Measurements from ENCODE around the gene ATP2C2. TPM values are rescaled to one million over a fixed set of nuclear protein-coding genes. Genes with fewer than 3 reads are reported as not detected.

Gene ATP2C2
- total and polyA plus RNA-seq, 11 donors = 0.17 TPM; not detected in 10

DNA sequence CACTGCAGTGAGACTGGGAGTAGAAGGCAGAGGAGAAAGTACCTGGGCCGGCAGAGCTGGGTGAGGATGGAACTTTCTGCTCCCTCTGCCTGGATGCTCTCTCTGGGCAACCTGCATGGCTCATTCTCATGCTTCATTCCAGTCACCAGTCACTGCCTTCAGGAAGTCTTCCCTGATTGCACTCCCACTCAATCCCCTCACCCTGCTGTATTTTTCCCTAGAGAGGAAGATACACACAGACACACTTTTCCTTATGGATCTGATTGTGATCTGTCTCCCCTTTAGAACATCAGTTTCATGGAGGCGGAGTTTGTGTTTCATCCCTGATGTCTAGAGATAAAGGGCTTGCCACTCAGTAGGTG is 91.2 kb downstream of the ATP2C2 start:
- peaks cover 0 to 11% (median 0%) of the 10 kb centered on the region in 12 donors for H3K4me1 ChIP-seq
- peaks cover 0 to 3% (median 0%) of the 10 kb centered on the region in 9 donors for H3K36me3 ChIP-seq
- no peaks in the 10 kb centered on the region for H3K9me3 ChIP-seq
- H3K27ac ChIP-seq = no peak overlapping the region
- H3K27me3 ChIP-seq = no peaks in the 10 kb centered on the region
- intact Hi-C loops (cut with DNase I) = no loop called here
- no peak for TF ChIP-seq POLR2A (IDR thresholded peaks at IDR 0.05)
- TF ChIP-seq, protein P1, sequence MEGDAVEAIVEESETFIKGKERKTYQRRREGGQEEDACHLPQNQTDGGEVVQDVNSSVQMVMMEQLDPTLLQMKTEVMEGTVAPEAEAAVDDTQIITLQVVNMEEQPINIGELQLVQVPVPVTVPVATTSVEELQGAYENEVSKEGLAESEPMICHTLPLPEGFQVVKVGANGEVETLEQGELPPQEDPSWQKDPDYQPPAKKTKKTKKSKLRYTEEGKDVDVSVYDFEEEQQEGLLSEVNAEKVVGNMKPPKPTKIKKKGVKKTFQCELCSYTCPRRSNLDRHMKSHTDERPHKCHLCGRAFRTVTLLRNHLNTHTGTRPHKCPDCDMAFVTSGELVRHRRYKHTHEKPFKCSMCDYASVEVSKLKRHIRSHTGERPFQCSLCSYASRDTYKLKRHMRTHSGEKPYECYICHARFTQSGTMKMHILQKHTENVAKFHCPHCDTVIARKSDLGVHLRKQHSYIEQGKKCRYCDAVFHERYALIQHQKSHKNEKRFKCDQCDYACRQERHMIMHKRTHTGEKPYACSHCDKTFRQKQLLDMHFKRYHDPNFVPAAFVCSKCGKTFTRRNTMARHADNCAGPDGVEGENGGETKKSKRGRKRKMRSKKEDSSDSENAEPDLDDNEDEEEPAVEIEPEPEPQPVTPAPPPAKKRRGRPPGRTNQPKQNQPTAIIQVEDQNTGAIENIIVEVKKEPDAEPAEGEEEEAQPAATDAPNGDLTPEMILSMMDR (IDR thresholded peaks at IDR 0.05) = no peak
- no peak overlapping the region for H3K4me3 ChIP-seq
- WGBS, 4 donors = 89 to 100% (median 95%) methylated on average over 2 of the region's 2 CpGs
- ATAC-seq = no peak
- DNase-seq = no peak

DNA sequence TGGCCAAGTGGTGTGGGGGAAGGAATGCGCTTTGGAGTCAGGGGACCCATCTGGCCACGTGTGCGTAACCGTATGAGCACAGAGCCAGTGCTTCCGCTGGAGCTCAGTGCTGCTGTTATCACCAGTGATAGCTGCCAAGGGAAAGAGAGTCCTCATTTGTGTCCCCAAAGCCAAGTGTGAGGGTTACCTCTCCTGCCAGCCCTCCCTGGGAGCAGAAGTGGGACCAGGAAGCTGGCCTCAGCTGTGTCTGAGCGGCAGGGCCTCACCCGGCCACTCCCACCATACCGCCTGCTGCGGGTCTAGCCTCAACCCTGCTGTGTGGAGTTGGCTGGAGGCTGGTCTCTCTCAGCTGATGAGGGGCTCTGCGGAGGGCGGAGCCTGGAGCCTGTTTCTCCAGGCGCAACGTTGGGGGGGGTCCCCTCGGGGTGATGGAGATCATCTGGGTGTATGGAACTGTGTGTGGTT is 91.6 kb downstream of the ATP2C2 start:
- Histone ChIP-seq H3K4me1 (peaks cover 0 to 11% (median 0%) of the 10 kb centered on the region in 12 donors), H3K4me3 (no peak overlapping the region), H3K27ac (no peak overlapping the region), H3K9me3 (no peaks in the 10 kb centered on the region), H3K27me3 (no peaks in the 10 kb centered on the region), H3K36me3 (peaks cover 0 to 3% (median 0%) of the 10 kb centered on the region in 9 donors)
- WGBS, 4 donors = 53 to 71% (median 65%) methylated on average over 9 to 14 of the region's 14 CpGs
- ATAC-seq (peak; percentile 36 to 60 (median 48)), DNase-seq (no peak)
- TF ChIP-seq, protein P1 (IDR thresholded peaks at IDR 0.05) = no peak
- no peak for TF ChIP-seq POLR2A (IDR thresholded peaks at IDR 0.05)
- intact Hi-C loops (cut with DNase I) = no loop called here

DNA sequence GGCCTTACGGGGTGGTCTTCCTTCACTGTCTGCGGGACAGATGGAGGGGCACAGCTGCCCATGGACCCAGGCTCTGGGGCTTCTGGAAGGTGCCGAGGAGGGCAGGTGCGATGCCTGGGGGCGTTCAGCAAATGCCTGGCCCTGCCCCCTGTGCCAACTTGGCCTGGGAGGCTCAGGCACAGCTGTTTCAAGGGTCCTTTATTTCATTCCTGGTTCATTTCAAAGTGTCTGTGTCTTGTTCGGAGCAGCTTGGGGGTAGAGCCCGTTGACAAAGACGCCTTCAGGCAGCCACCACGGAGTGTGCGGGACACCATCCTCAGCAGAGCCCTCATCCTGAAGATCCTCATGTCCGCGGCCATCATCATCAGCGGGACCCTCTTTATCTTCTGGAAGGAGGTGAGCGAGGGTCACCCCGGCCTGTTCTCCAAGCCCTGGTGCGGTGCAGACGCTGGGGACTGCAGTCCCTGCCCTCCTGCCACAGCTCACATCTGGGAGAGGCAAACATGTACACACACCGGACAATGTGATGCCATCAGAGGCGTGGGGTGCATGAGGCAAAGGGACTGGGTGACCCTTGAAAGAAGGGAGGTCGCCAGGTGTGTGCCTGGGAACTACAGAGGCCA is 92.2 kb downstream of the ATP2C2 start:
- intact Hi-C loops (cut with DNase I) = no loop called here
- Histone ChIP-seq H3K9me3 (no peaks in the 10 kb centered on the region), H3K4me3 (no peak overlapping the region), H3K36me3 (peaks cover 0 to 3% (median 0%) of the 10 kb centered on the region in 9 donors), H3K27me3 (no peaks in the 10 kb centered on the region), H3K4me1 (peaks cover 0 to 11% (median 0%) of the 10 kb centered on the region in 12 donors), H3K27ac (no peak overlapping the region)
- DNase-seq (no peak), ATAC-seq (peak in 1 of 4 donors; percentile 13)
- 80 to 87% (median 85%) methylated on average over 18 to 20 of the region's 20 CpGs for WGBS, 4 donors
- no peak for TF ChIP-seq POLR2A (IDR thresholded peaks at IDR 0.05)
- TF ChIP-seq, protein P1 (IDR thresholded peaks at IDR 0.05) = no peak

DNA sequence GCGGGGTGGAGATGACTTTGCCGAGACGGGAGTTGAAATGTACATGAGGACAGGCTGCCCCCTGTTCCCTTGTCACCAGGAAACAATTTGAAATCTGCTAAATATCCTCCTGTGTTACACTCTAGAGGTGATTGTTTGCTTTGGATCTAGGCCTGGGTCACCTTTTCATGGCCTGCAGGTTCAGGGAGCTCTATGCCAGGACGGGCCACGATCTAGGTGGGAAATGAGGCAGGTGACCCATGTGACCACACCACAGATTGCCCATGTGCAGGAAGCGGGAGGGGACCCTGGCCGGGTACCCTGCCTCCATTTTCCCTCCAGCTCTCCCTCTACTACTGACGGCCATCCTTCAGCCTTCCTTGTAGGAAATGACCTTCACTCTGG is 92.7 kb downstream of the ATP2C2 start:
- no peak for ATAC-seq
- Histone ChIP-seq H3K4me3 (no peak overlapping the region), H3K27ac (no peak overlapping the region), H3K9me3 (no peaks in the 10 kb centered on the region), H3K36me3 (peaks cover 0 to 3% (median 0%) of the 10 kb centered on the region in 9 donors), H3K27me3 (no peaks in the 10 kb centered on the region), H3K4me1 (peaks cover 0 to 11% (median 0%) of the 10 kb centered on the region in 12 donors)
- intact Hi-C loops (cut with DNase I) = no loop called here
- TF ChIP-seq, protein P1 (IDR thresholded peaks at IDR 0.05) = no peak
- no peak for TF ChIP-seq POLR2A (IDR thresholded peaks at IDR 0.05)
- WGBS, 4 donors = 82 to 87% (median 85%) methylated on average over 6 to 8 of the region's 8 CpGs
- DNase-seq = no peak

Data from heart left ventricle (tissue), 16 donors.